ENCODE results near the gene NRXN3.

The NRXN3 gene

GRCh38 chr14:79294499-79294898 lies 1124.3 kb downstream of the NRXN3 start:
- no peak for DNase-seq
- ATAC-seq, result no peak

- no peak for ATAC-seq
- no peak for DNase-seq
Measured at GRCh38 chr14:79295385-79295784, 1125.2 kb downstream of the NRXN3 start.

- ATAC-seq (no peak), DNase-seq (no peak)
Measured at GRCh38 chr14:79298373-79298772, 1128.2 kb downstream of the NRXN3 start.

GRCh38 chr14:79299162-79299561 lies 1129.0 kb downstream of the NRXN3 start:
- no peak for DNase-seq

GRCh38 chr14:79304279-79304678 lies 1134.1 kb downstream of the NRXN3 start:
- DNase-seq (no peak), ATAC-seq (no peak)

More at GRCh38 chr14:79299162-79299561, 1129.0 kb downstream of the NRXN3 start:
- ATAC-seq, result no peak

- ATAC-seq (no peak), DNase-seq (no peak)
Measured at GRCh38 chr14:79306546-79306945, 1136.4 kb downstream of the NRXN3 start.

GRCh38 chr14:79318371-79318770 lies 1148.2 kb downstream of the NRXN3 start:
- no peak for DNase-seq
- no peak for ATAC-seq

GRCh38 chr14:79320561-79320960 lies 1150.4 kb downstream of the NRXN3 start:
- no peak for DNase-seq
- ATAC-seq, result no peak

GRCh38 chr14:79321070-79321469 lies 1150.9 kb downstream of the NRXN3 start:
- ATAC-seq (no peak), DNase-seq (no peak)

GRCh38 chr14:79325071-79325470 lies 1154.9 kb downstream of the NRXN3 start:
- no peak for ATAC-seq
- DNase-seq, result no peak

GRCh38 chr14:79325557-79325956 lies 1155.4 kb downstream of the NRXN3 start:
- DNase-seq (no peak), ATAC-seq (no peak)

- DNase-seq (no peak), ATAC-seq (no peak)
Measured at GRCh38 chr14:79328863-79329262, 1158.7 kb downstream of the NRXN3 start.

- no peak for ATAC-seq
- DNase-seq, result no peak
Measured at GRCh38 chr14:79331830-79332229, 1161.7 kb downstream of the NRXN3 start.

- ATAC-seq, result no peak
- DNase-seq, result no peak
Measured at GRCh38 chr14:79332504-79333197, 1162.5 kb downstream of the NRXN3 start.

GRCh38 chr14:79333198-79333546 lies 1163.0 kb downstream of the NRXN3 start:
- DNase-seq (no peak), ATAC-seq (no peak)

GRCh38 chr14:79334272-79334671 lies 1164.1 kb downstream of the NRXN3 start:
- ATAC-seq (no peak), DNase-seq (no peak)

- ATAC-seq (no peak), DNase-seq (no peak)
Measured at GRCh38 chr14:79337761-79338160, 1167.6 kb downstream of the NRXN3 start.

- ATAC-seq, result no peak
- DNase-seq, result no peak
Measured at GRCh38 chr14:79342942-79343341, 1172.8 kb downstream of the NRXN3 start.

- ATAC-seq (no peak), DNase-seq (no peak)
Measured at GRCh38 chr14:79351011-79351410, 1180.8 kb downstream of the NRXN3 start.

GRCh38 chr14:79352076-79352630 lies 1182.0 kb downstream of the NRXN3 start:
- ATAC-seq (no peak), DNase-seq (no peak)

GRCh38 chr14:79354336-79354735 lies 1184.2 kb downstream of the NRXN3 start:
- ATAC-seq, result no peak
- DNase-seq, result no peak

- ATAC-seq (no peak), DNase-seq (no peak)
Measured at GRCh38 chr14:79356040-79356439, 1185.9 kb downstream of the NRXN3 start.

GRCh38 chr14:79357307-79357706 lies 1187.1 kb downstream of the NRXN3 start:
- DNase-seq (no peak), ATAC-seq (no peak)

GRCh38 chr14:79363291-79363690 lies 1193.1 kb downstream of the NRXN3 start:
- ATAC-seq, result no peak
- no peak for DNase-seq

Data from stimulated activated naive CD8-positive, alpha-beta T cell treated with anti-CD3 and anti-CD28 coated beads, Interleukin-15, Interleukin-2, amounts not matched to agents 100 U/mL and 50 U/mL, for 24 hours (primary cell).